HG03039 (cell line): ENCODE results near the gene ENOX1.

Experiments used
- ATAC-seq: cut with Tn5 transposase; IDR thresholded peaks from one replicate; pipeline ENCODE4 v1.9.1; 2021; ENCODE audit warnings: mild to moderate bottlenecking, moderate library complexity; ENCODE audit not compliant: unreplicated experiment

The ENOX1 gene

GRCh38 chr13:43266936-43267615 lies 519.7 kb downstream of the ENOX1 start:
- ATAC-seq: no peak

DNA sequence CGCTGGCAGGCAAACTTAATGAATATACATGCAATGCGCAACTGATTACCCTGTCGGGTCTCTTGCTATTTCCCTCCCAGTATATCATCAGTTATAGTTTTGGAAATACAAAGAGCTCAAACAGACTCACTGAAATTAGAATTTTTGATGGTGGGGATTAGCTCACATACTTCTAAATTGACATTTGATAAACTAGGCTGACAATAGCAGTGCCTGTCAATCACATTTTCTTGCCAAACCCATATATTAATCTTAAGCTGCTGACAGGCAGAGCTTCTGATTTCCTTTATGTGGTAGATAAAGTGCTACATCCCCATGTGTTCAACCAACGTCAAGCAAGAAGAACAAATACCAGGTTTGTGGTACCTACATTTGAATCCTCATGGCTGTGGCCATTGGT lies 521.7 kb downstream of the ENOX1 start:
- no peak for ATAC-seq

GRCh38 chr13:43264458-43264857 lies 522.3 kb downstream of the ENOX1 start:
- no peak for ATAC-seq

DNA sequence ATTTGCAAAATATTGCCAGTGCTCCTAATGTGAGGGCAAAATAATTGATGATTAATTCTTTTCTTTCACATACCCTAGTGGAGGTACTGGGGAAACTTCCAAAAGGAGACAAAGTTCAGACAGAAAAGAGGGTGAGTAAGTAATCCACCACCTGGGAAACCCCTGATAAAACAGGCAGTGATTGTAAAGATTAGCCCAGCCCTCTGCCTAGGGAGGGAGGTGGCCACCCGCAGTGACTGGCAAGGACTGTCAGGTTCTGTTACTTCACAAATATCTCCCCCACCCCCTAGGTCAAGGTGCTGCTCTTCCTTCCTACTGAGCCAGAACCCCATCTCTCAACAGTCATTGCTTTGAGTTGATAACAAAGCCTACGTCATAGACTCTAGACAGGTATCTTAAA lies 523.7 kb downstream of the ENOX1 start:
- ATAC-seq: no peak

DNA sequence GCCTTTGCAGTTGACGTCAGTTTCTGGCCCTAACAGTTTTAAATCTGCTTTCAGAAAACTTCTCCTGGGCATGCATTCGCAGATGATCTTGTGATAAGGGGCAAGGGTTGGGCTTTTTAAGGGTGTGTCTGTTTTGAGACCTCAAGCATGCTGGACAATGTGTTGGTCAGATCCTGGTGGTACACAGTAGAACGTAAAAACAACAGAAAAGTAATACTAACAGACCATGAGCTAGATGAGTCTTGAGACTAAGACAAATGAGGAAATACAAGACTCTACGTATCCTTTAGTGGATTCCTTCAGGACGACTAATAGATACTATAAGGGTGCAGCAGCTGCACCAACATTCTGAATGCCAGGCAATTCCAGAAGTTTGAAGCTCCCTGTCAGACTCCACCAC lies 525.8 kb downstream of the ENOX1 start:
- no peak for ATAC-seq

- no peak for ATAC-seq
These were observed 528.0 kb downstream of the ENOX1 start for GRCh38 chr13:43258771-43259170.

- ATAC-seq: no peak
These were observed 529.0 kb downstream of the ENOX1 start for GRCh38 chr13:43257765-43258164.

GRCh38 chr13:43251961-43252360 lies 534.8 kb downstream of the ENOX1 start:
- ATAC-seq: no peak

GRCh38 chr13:43246382-43246781 lies 540.4 kb downstream of the ENOX1 start:
- ATAC-seq: no peak

DNA sequence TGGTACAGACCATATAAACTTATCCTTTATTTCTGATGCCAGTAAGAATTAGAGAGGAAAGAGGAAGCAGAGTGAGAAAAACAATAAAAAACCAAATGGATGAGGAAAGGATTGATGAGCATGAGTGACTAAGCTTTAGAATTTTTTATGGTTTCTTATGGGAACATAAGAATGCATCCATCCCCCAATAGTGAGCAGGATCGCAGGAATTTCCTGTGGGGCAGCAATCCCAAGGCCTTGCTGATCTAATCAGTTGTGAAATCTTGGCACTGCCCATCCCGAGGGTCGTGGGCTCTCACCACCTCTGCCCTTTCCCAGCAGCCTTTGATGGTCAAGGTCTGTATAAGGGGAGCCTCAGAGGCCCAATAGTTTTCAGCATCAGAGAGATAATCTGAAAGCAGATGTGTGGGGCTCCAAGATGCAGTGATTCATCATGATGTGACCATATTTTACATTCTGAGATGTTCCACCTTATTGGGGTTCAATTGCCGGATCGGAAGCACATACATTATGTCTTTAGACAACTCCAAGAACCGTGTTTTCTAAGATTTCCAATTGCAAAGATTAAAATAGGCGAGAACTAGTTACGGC lies 541.3 kb downstream of the ENOX1 start:
- ATAC-seq: no peak

GRCh38 chr13:43244481-43244880 lies 542.3 kb downstream of the ENOX1 start:
- ATAC-seq: no peak

GRCh38 chr13:43243711-43244110 lies 543.1 kb downstream of the ENOX1 start:
- no peak for ATAC-seq

- no peak for ATAC-seq
These were observed 544.7 kb downstream of the ENOX1 start for GRCh38 chr13:43242040-43242439.

DNA sequence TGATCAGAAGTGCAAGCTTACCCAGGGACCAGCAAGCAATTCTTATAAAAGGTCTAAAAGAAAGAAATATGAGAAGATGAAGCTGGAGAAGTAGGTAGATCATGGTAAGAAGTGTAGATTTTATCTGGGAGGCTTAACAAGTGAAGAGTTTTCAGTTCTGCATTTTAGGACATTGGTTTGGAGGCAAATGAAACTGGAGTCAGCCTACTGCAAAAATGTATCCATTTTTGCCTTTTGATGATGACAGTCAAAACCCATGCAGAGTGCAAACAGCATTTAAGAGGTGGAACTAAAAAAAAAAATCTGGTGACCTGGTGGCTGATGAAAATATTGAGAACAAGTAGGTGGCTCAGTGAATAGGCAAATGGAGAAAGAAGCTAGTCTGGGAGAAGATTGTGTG lies 546.5 kb downstream of the ENOX1 start:
- no peak for ATAC-seq

GRCh38 chr13:43239275-43239840 lies 547.4 kb downstream of the ENOX1 start:
- ATAC-seq: no peak

GRCh38 chr13:43238341-43239083 lies 548.3 kb downstream of the ENOX1 start:
- ATAC-seq: no peak

- no peak for ATAC-seq
These were observed 549.2 kb downstream of the ENOX1 start for GRCh38 chr13:43237616-43238015.

DNA sequence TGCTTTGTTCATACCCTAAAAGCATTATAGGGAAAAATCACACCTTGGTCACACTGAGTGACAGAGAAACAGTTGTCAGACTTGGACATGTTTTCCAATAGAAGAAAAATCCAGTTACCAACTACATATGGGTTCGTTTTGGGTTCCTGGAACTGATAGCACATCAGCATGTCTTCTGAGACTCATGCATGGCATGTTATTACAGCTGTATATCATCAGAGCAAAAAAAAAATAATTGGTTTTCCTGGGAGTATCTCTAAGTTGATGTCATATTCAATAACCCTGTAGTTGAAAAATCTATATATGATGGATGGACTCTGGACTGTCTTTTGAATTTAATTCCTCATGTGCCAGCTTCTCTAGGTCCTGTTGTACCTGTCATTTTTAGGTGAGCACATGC lies 551.7 kb downstream of the ENOX1 start:
- ATAC-seq: no peak

DNA sequence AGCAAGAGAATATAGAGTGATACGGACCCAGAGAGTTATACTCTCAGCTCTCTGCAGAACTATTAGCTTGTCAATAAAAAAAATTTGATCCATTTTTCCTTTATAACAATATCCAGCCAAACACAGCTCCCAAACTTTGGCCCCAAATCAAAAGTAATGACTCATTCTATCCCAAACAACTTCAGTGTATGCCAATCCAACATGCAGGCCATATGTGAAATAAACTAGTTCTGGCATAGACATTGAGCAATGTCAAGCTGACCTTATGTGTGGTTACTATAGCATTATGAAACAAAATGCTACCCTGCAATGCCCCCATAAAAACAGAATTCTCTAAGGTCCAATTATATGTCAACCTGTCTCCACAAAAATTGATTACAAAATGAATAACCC lies 553.9 kb downstream of the ENOX1 start:
- ATAC-seq: no peak

DNA sequence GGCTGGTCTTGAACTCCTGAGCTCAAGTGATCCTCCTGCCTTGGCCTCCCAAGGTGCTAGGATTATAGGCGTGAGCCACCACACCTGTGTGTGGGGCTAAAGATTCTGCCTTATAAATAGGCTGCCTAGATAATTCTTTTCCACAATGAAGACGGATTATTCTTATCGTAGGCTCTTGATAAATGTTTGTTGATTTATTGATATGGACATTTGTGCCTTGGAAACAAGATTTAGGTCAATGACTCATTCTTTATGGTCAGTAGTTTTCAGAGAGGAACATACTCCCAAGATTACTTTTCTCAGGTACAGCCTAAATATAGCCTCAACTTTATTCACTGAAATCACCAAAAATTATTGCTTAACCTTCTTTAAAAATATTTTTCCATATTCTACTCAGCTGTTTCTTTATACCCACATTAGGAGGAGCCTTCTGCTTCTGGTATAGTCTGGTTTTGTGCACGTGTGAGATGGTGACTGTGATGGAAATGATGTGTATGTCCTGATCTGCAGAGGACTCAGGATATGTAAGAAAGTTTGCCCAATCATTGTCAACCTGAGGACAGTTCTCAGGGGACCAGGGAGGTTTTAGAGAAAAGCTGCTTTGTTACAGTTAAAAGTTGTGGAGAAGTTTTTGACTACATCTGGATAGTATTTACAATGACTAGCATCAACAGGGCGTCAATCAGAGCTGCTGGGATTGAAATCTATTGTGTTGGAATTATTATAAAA lies 554.5 kb downstream of the ENOX1 start:
- ATAC-seq: no peak

- no peak for ATAC-seq
These were observed 555.8 kb downstream of the ENOX1 start for GRCh38 chr13:43230989-43231388.
